Stimulated activated CD4-positive, alpha-beta T cell treated with anti-CD3 and anti-CD28 coated beads, Interleukin-4, amount 100 ng/mL, for 4 hours (primary cell): ENCODE measurements around the gene RELA.
"Not testable (repeated sequence)": the region's sequence is repeated elsewhere in the genome, so short reads cannot be mapped to it uniquely, and the experiment has no call there.

ENCODE experiments used
- DNase-seq, 2 experiments: peaks; one replicate each; pipeline ENCODE4 v3.0.0-alpha.2; 2020

Gene RELA

GRCh38 chr11:65646958-65647701 lies 15.6 kb downstream of the RELA start:
- DNase-seq = no peak

- DNase-seq = no peak
These were observed 16.3 kb downstream of the RELA start for GRCh38 chr11:65646288-65646957.

GRCh38 chr11:65645710-65646109 lies 17.0 kb downstream of the RELA start:
- no peak for DNase-seq

- no peak for DNase-seq
These were observed 17.9 kb downstream of the RELA start for GRCh38 chr11:65644837-65645236.

- peak in 1 of 2 experiments; percentile 29 for DNase-seq
These were observed 18.7 kb downstream of the RELA start for GRCh38 chr11:65643971-65644370.

- no peak for DNase-seq
These were observed 20.6 kb downstream of the RELA start for GRCh38 chr11:65642014-65642671.

GRCh38 chr11:65641297-65642013 lies 21.3 kb downstream of the RELA start:
- no peak for DNase-seq

- peak in 1 of 2 experiments; percentile 29 for DNase-seq
These were observed 22.0 kb downstream of the RELA start for GRCh38 chr11:65640483-65641296.

GRCh38 chr11:65639623-65640482 lies 22.9 kb downstream of the RELA start:
- DNase-seq = peak in 1 of 2 experiments; percentile 59

- not testable (repeated sequence) for DNase-seq
These were observed 23.5 kb downstream of the RELA start for GRCh38 chr11:65639228-65639597.

- DNase-seq = peak; percentile 58 to 75
These were observed 24.8 kb downstream of the RELA start, which contains the start of gene SIPA1 for GRCh38 chr11:65637794-65638419. Gene SIPA1, plus strand, starts transcription at chr11:65638101. Its CDS starts 2,821 bp downstream, at chr11:65640922.

GRCh38 chr11:65637032-65637557 lies 25.6 kb downstream of the RELA start:
- no peak for DNase-seq

GRCh38 chr11:65636108-65637031 lies 26.3 kb downstream of the RELA start:
- no peak for DNase-seq

GRCh38 chr11:65634905-65635731 lies 27.6 kb downstream of the RELA start:
- no peak for DNase-seq

- DNase-seq = no peak
These were observed 28.3 kb downstream of the RELA start for GRCh38 chr11:65634440-65634839.

GRCh38 chr11:65634109-65634436 lies 28.6 kb downstream of the RELA start:
- DNase-seq = no peak

- DNase-seq = no peak
These were observed 29.2 kb downstream of the RELA start for GRCh38 chr11:65633390-65634108.

- DNase-seq = no peak
These were observed 32.5 kb downstream of the RELA start for GRCh38 chr11:65630215-65630614.
